AG04450 (cell line): Measurements from ENCODE around the gene EXOC6. TPM values are rescaled to one million over a fixed set of nuclear protein-coding genes. Genes with fewer than 3 reads are reported as not detected.

ENCODE experiments used
- CTCF ChIA-PET: fragments of 300-600, 350-600 bp; formaldehyde crosslinking; extraction: SDS; loops from one replicate; lab custom pipeline; 2022; ENCODE audit warnings: antibody characterized with exemption, inconsistent platforms; lab: Charles Lee
- POLR2A ChIA-PET: fragments of 350-600 bp; formaldehyde crosslinking; extraction: SDS; loops from one replicate; lab custom pipeline; 2021; ENCODE audit warnings: antibody characterized with exemption, inconsistent platforms; lab: Yijun Ruan, JAX
- DNase-seq: peaks from one replicate; pipeline ENCODE4 v3.0.0-alpha.2; 2011; ENCODE audit warnings: low read depth, low spot score
- H3K27ac ChIP-seq: one replicate; pipeline ENCODE4 v1.5.1; 2012; ENCODE audit warnings: low read depth, low read length, control low read depth
- H3K27me3 ChIP-seq: one replicate; pipeline ENCODE4 v1.6.0; 2012; ENCODE audit warnings: low read length; ENCODE audit not compliant: control insufficient read depth, insufficient read depth
- H3K4me3 ChIP-seq: 2 replicates; pipeline ENCODE4 v1.5.1; 2011; ENCODE audit warnings: mild to moderate bottlenecking, low read depth, low read length, control low read depth
- H3K9me3 ChIP-seq: 2 replicates; pipeline ENCODE4 v1.5.1; 2012; ENCODE audit warnings: low read length; ENCODE audit not compliant: control insufficient read depth, insufficient read depth
- CTCF ChIP-seq: IDR thresholded peaks from 2 replicates; pipeline ENCODE4 v1.5.1; 2011; ENCODE audit warnings: low read depth, low read length, control low read depth, inconsistent platforms
- polyA plus RNA-seq: library from polyadenylated mRNA; depleted of rRNA; stranded (reverse); fragments of >200 nt; gene quantifications from 2 replicates; pipeline ENCODE4 v1.2.3, GENCODE V29; 2011

Gene EXOC6
- polyA plus RNA-seq, 1 experiment, result 21.8 TPM

GRCh38 chr10:92832998-92833650, 15.2 kb upstream of the EXOC6 start:
- ChIA-PET CTCF (interaction anchor here (0.6 to 2.4 kb wide), 3 partner anchors 11 to 190 kb away, joined by 5 to 34 read pairs (median 5); no protein-coding TSS in a partner anchor), POLR2A (no interaction called here)
- no peak for DNase-seq
- no peaks in the 10 kb centered on the region for H3K9me3 ChIP-seq
- H3K27ac ChIP-seq, result no peak overlapping the region
- no peaks in the 10 kb centered on the region for H3K27me3 ChIP-seq
- TF ChIP-seq CTCF, result no peak
- H3K4me3 ChIP-seq, result no peak overlapping the region

- Histone ChIP-seq H3K27me3 (no peaks in the 10 kb centered on the region), H3K9me3 (no peaks in the 10 kb centered on the region), H3K27ac (no peak overlapping the region), H3K4me3 (no peak overlapping the region)
- ChIA-PET CTCF (interaction anchor here (1.2 to 2.4 kb wide), 2 partner anchors 9 to 84 kb away, joined by 5 to 34 read pairs; no protein-coding TSS in a partner anchor), POLR2A (interaction anchor here (1.3 to 2.1 kb wide), 3 partner anchors 12 to 18 kb away, joined by 3 to 11 read pairs (median 10); partner anchors contain the start of gene EXOC6)
- no peak for TF ChIP-seq CTCF
- no peak for DNase-seq
Measured at GRCh38 chr10:92834331-92834730, 14.0 kb upstream of the EXOC6 start.

GRCh38 chr10:92834986-92835385, 13.3 kb upstream of the EXOC6 start:
- DNase-seq, result no peak
- POLR2A ChIA-PET, result interaction anchor here (1.3 to 2.1 kb wide), 3 partner anchors 13 to 19 kb away, joined by 3 to 11 read pairs (median 10); partner anchors contain the start of gene EXOC6
- CTCF ChIA-PET, result interaction anchor here (0.5 to 2.4 kb wide), 4 partner anchors 9 to 205 kb away, joined by 4 to 34 read pairs (median 6); partner anchors contain the start of gene EXOC6

GRCh38 chr10:92837456-92837855, 10.9 kb upstream of the EXOC6 start:
- CTCF ChIA-PET, result interaction anchor here (1.1 to 1.6 kb wide), 4 partner anchors 10 to 192 kb away, joined by 3 to 5 read pairs (median 4); no protein-coding TSS in a partner anchor
- no peak for TF ChIP-seq CTCF
- POLR2A ChIA-PET, result interaction anchor here (0.6 kb wide), 1 partner anchor 125 kb away, joined by 4 read pairs; no protein-coding TSS in a partner anchor

More at GRCh38 chr10:92834986-92835385, 13.3 kb upstream of the EXOC6 start:
- Histone ChIP-seq H3K27ac (no peak overlapping the region), H3K4me3 (no peak overlapping the region), H3K27me3 (no peaks in the 10 kb centered on the region), H3K9me3 (no peaks in the 10 kb centered on the region)
- no peak for TF ChIP-seq CTCF

More at GRCh38 chr10:92837456-92837855, 10.9 kb upstream of the EXOC6 start:
- H3K4me3 ChIP-seq, result no peak overlapping the region
- H3K9me3 ChIP-seq, result no peaks in the 10 kb centered on the region
- no peaks in the 10 kb centered on the region for H3K27me3 ChIP-seq
- no peak overlapping the region for H3K27ac ChIP-seq
- DNase-seq, result no peak
